ENCODE measurements around the gene MFSD1.
A peak's percentile ranks its signal among the peaks of the same experiment; 100 is the strongest.

MFSD1 gene, protein sequence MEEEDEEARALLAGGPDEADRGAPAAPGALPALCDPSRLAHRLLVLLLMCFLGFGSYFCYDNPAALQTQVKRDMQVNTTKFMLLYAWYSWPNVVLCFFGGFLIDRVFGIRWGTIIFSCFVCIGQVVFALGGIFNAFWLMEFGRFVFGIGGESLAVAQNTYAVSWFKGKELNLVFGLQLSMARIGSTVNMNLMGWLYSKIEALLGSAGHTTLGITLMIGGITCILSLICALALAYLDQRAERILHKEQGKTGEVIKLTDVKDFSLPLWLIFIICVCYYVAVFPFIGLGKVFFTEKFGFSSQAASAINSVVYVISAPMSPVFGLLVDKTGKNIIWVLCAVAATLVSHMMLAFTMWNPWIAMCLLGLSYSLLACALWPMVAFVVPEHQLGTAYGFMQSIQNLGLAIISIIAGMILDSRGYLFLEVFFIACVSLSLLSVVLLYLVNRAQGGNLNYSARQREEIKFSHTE

DNA sequence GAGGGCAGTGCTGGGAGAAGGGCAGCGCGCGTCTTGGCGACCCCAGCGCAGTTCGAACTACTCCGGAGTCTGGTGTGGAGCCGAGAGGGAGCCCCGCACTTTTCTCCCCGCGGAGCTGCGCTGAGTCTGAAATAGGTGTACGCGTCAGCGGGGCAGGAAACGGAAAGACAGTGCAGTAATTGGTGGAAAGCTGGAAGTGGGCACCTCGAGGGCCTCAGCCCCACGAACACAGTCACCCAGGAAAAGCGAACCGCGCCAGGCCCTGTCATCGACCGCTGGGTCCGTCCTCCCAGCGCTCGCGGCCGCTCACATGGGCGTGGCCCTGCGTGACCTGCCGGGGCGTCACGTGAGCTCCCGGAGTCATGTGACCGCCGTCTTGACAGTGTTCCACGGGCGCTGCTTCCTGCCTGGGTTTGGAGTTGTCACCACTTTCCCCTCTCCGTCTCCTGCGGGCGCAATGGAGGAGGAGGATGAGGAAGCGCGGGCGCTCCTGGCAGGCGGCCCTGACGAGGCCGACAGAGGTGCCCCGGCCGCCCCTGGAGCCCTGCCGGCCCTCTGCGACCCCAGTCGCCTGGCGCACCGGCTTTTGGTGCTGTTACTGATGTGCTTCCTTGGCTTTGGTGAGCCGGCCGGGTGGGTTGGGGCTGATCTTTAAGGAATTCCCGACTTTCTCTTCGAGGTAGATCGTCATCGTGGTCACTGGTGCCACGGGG, at the start of gene MFSD1:
Gene MFSD1 (plus strand): TSS at position 359 of the 713 bp plus-strand sequence. CDS start 99 bp downstream, at position 458.
- peak; percentile 88 for DNase-seq (ENCODE audit: low spot score)

DNA sequence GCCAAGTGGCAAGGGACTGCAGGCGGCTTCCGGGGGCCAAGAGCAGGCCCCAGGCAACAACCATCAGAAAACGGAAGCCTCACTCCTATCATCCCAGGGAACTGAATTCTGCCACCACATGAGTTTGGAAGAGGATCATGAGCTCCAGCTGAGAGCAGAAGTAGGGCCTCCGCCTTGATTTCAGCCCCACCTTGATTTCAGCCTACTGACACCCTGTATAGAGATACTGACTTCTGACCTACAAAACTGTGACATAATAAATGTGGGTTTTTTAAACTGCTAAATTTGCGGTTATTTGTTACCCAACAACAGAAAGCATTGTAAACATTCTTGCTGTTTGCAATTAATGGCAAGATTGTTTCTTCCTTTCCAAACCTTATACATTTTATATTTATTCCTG, 48.0 kb upstream of the MFSD1 start:
- DNase-seq (ENCODE audit: low spot score) = no peak

DNA sequence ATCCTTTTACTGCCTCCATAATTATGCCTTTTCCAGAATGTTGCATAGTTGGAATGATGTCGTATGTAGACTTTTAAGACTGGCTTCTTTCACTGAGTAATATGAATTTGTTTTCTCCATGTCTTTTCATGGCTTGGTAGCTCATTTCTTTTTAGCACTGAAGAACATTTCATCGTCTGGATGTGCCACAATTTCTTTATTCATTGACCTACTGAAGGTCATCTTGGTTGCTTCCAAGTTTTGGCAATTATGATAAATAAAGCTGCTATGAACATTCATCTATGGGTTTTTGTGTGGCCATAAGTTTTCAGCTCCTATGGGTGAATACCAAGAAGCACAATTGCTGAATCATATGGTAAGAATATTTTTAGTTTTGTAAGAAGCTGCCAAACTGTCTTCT, 46.4 kb upstream of the MFSD1 start:
- DNase-seq (ENCODE audit: low spot score) = no peak

DNA sequence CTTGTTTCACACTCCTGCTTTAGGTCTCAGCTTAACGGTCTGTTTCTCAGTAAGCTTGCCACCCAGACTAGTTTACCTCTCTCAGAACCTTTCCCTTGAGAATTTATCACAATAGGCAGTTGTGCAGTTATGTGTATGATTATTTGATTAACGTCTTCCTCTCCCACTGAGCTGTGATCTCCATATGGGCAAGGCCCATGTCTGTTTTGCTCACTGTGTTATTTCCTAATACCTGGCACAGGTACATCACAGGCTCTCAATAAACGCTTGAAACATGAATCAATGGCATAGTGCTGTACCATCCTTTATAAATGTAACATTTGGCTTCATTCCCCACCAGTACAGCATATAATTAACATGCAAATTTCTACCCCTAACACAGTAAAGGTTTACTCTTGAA, 40.5 kb upstream of the MFSD1 start:
- DNase-seq (ENCODE audit: low spot score) = no peak

DNA sequence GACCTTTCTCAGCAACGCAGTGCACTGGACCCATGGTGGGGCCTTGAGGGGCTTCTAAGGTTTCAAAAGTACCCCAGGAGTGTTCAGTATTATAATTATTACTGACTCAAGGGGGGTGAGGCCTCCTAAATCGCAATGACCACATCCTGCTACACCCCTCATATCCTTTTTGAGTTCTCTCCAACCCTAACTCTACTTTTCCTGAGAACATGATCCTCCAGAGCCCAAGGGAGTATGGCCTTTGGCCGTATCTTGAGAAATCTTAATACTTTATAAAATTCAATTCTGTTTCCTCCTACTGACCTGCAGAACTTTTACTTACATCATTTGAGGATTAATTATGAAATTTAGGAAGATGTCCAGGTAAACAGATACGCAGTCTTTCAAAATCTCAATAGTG, 39.2 kb upstream of the MFSD1 start:
- no peak for DNase-seq (ENCODE audit: low spot score)

DNA sequence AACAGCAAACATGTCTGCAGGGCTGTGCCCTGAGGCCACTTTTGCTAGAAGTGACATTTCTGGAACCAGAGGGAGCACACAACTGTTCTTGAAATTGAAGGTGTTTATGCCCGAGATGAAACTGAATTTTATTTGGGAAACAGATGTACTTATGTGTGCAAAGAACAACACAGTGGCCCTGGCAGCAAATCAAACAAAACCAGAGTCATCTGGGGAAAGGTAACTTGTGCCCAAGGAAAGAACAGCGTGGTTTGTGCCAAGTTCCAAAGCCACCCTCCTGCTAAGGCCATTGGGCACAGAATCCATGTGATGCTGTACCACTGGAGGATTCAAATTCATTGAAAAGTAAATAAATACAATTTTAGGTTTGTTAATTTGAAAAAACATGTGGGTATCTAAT, 38.4 kb upstream of the MFSD1 start:
- no peak for DNase-seq (ENCODE audit: low spot score)

DNA sequence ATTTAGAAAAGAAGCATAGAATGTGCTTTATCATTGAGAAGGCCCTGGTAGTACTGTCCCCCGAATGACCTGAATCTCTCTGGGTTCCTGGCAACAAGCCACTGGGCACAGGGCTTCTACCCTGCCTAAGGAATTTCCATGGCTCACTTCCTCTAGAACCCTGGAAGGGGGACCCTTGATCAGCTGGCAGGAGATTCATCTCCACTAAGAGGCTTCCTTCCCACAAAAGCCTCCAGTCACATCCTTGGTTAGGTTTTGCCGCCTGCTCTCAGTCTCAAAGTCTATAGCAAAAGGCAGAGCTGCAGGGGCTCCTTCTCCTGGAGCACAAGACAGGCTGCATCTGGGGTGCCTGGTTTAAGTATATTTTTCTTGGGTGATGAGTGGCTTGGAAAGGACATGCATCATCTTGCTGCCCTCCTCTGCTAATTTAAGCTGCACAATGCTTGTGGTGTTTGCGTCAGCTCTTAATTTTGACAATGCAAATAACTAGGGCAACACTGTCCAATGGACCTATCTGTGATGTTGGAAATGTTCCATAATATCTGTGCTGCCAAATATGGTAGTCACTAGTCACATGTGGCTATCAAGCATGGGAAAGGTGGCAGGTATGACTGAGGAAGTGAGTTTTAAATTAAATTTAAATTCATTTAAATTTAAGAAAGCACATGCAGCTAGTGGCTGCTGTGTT, 36.2 kb upstream of the MFSD1 start:
- no peak for DNase-seq (ENCODE audit: low spot score)

DNA sequence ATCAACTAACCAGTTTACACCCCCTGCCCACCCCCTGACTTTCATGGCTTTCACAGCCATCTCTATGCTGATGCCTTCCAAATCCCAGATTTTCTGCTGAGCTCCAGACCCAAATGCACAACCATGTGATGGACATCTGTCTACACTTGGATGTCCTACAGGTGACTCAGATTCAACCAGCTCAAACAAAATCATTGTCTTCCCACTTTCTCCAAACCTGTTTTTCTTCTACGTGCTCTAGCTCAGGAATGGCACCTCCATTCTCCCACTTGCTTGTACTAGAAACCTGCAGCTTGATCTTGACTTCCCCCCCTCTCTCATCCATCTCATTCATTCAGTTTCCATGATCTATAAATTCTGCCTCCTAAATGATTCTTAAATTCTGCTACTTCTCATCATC, 35.5 kb upstream of the MFSD1 start:
- no peak for DNase-seq (ENCODE audit: low spot score)

DNA sequence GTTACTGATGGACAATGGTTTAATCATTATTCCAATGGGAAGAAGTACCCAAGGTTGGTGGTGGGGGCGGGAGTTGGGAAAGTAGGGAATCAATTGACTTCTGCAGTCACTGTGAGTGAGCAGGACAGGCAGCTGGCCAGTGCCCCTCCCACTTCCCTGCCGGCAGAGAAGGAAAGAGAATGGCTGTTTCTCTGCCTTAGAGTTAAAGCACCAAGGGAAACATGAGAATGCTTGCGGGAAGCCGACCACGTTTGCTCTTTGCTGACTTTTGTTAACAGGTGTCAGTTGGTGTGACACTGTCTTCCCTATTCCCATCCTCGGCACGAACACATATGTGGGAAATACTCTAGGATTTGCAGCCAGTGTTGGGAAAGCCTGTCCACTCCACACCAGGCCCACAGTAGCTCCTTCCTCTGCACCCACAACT, 33.5 kb upstream of the MFSD1 start:
- DNase-seq (ENCODE audit: low spot score) = no peak

DNA sequence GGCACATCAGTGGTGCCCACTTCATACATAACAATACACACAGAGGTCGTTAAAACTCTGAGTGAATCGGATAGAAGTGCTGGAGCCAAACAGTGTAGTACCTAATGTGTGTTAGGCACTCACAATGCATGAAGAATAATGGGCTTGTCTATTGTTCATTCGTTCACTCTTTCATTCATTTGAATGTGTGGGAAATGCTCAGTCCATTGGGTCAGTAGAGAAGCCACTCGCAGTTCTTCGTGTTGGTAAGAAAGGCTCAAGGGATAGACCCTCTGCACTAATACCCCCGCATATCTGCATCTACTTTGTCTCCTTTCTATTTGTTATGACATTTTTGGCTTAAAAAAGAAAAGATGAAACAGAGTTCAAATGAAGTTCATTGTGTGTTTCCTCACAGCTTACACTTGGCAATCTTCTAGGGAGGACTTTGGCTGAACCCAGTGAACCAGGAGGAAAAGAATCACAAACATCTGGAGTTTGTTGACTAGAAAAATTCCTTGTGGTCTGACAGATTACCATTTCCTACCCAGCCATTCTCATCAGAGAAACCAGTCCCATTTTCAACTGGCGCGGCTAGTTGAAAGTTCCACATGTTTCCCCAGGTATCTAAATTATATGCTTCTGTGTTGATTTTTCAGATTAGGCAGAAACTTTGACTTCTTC, 32.8 kb upstream of the MFSD1 start:
- no peak for DNase-seq (ENCODE audit: low spot score)

DNA sequence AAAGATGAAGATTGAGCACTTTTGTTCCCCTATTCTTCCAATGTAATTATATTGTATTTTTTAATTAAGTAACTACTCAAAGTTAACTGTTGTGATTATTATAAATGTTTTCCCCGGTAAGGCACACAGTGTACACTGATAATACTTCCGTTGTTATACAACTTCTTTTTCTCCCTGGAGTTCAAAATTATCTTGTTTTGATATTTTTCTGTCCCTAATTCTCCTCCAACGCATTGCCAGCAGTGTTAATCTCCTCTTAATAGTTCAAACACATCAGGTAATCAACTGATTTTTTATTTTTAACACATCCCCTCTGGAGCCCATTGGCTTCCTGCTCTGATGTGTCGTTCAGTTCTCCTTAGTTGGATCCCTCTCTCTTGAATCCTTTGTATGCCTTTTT, 32.3 kb upstream of the MFSD1 start:
- DNase-seq (ENCODE audit: low spot score) = no peak

DNA sequence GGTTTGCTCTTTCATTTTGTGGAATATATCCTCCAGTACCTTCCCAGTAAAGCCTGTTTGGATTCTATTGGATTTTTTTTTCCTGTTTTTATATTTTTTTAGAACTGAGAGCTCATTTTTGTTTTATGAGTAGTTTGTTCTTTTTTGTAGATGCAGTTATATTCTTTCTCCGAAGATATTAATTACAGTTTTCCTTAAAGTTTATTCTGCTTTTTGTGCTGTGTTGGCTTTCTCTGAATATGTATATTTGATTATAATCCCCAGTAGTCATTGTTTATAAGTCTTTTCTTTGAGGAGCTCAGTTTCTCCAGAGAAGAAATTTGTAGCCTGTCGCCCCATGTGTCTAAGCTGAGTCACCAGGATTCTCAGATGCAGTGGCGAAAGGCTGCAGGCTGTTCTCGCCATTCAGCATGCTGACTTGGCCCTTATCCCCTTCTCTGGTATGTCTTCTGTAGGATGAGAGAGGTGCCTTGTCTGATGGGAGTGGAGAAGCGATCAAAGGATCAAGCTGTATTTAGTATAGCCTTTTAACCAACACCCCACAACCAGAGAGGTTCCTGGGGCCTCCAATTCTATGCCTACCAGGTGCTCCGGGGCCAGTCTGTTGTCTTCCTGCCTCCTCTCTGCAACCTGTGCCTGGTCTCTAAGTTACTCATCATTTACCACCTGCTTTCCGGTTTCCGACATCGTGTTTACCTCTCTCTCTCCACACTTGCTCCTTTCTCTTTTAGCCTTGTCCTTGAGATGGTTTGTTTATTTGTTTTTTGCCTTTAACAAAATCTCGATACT, 31.7 kb upstream of the MFSD1 start:
- DNase-seq (ENCODE audit: low spot score) = no peak

DNA sequence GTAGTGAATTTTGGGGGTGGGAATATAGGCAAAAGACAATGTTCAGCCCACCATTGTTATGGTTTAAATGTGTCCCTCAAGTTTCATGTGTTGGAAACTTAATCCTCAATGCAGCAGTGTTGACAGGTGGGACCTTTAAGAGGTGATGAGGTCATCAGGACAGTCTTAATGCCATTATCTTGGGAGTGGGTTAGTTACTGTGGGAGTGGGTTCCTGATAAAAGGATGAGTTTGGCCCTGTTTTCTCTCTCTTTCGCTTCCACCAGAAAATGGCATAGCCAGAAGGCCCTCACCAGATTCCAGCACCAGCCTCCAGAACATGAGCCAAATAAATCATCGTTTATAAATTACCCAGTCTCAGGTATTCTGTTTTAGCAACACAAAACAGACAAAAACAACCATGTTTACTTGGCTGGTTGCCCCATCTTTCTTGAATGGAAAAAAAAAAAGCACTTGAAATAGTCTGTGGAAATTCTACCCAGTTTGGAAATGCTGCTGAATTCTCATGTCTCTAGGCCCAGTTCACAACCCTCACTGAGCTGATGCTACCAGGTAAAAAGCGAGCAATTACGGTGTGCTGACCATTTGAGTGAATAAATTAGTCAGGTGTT, 31.0 kb upstream of the MFSD1 start:
- DNase-seq (ENCODE audit: low spot score) = no peak

DNA sequence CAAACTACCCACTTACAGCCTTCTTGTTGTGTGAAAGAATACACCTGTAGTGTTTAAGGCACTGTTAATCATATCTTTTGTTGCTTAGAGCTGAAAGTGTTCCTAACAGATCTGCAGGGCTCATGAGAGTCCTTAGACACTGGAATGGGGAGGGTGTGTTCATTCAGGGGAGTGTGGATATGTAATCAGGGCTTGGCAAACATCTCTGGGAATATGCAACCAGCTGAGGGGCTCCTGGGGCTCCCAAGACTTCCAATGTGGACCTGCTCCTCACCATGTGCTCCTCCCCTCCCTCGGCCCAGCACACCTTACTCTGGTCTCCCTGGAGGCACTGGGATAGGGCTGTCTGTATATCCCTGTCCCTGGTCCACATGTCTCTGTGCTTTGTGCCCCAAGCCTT, 30.3 kb upstream of the MFSD1 start:
- no peak for DNase-seq (ENCODE audit: low spot score)

DNA sequence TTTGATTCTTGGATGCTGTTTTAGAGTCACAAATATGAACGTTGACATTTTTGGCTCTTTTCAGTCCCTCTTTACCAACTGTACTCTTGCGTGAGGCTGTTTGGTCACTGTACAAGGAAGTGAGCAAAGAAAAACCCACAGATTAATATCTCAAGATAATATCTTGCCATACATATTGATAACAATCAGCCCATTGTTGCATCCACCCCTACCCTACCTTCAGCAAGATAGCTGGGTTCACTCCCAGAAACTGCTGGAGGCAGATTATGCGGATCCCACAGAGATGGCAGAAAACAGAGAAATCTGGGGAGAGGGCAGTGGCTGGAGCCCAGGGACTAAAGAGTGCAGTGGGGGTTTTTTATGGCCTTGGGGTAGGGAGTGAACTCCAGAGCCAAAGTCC, 29.9 kb upstream of the MFSD1 start:
- DNase-seq (ENCODE audit: low spot score) = no peak

DNA sequence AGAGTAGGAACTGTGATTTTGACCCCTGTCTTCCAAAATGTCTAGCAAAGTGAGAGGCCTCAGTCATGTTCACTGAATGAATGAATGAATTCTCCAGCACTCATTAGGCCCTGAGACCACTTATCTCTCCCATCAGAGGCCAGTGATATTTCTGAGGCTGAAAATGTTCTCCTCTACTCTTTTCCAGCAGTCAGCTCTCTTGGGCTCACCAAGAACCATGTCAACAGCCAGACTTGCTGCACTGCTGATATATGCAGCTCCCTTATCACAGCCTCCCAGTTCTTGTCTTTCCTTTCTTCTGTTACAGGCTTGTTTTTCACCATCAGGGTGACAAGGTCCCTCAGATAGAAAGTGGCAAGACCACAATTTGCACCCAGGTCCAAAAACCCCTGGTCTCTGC, 28.7 kb upstream of the MFSD1 start:
- no peak for DNase-seq (ENCODE audit: low spot score)

DNA sequence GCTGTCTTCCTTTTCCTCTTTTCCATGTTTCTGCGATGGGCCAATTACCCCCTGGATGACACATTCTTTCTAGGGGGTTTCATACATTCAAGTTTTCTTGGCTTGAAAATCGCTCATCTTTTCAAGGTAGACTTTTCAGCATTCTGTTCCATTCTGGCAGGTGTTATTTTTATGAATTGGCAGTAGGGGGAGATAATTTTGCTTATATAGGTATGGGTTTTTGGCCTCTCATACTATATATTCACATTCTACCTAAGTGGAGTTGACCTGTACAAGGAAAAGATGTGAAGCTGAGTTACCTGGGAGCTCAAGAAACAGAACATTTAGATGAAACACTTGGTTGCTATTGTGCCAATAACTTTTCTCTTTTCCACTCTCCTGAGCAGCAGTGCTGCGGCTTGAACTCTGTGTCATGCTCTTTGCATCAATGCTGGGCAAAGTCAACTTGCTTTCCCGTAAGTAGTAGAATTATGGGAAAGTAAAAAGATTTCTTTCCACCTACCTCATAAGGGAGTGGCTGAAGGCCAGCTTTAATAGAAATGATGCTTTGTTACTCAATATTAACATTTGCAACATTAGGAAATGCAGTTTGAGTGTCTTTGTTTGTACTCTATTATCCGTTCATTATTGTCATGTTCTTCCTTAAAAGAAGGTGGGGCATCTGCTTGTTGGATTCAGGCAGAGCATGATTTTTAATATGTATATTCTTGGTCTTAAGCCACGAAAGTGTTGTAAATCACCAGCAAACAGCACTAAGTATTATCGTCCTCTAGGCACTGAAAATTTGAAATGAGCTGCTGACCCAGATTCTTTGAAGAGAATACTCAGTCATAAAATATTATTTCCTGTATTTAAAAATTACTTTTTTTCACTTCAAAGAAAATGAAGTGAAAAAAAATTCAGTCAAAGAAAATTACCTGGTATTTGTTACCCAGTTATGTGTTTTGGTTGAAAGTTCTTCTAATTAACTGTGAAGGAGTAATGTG, 27.7 kb upstream of the MFSD1 start:
- DNase-seq (ENCODE audit: low spot score) = no peak

DNA sequence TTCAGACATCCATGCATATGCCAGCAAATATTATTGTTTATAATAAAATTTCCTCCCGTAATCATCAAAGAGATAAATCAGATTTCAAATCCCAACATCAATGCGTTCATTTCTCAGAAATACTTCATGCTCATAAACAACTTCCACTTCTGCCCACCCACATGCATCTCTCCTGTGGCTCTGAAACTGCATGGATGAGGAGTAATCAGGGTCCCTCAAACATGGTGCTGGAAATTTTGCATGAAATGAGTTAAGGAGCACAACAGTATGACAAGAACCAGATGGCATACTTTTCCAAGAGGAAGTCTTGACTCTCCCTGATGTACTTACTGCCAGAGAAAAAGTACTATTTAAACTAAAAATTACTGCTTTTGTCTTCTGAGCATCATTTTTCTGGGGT, 26.9 kb upstream of the MFSD1 start:
- no peak for DNase-seq (ENCODE audit: low spot score)

DNA sequence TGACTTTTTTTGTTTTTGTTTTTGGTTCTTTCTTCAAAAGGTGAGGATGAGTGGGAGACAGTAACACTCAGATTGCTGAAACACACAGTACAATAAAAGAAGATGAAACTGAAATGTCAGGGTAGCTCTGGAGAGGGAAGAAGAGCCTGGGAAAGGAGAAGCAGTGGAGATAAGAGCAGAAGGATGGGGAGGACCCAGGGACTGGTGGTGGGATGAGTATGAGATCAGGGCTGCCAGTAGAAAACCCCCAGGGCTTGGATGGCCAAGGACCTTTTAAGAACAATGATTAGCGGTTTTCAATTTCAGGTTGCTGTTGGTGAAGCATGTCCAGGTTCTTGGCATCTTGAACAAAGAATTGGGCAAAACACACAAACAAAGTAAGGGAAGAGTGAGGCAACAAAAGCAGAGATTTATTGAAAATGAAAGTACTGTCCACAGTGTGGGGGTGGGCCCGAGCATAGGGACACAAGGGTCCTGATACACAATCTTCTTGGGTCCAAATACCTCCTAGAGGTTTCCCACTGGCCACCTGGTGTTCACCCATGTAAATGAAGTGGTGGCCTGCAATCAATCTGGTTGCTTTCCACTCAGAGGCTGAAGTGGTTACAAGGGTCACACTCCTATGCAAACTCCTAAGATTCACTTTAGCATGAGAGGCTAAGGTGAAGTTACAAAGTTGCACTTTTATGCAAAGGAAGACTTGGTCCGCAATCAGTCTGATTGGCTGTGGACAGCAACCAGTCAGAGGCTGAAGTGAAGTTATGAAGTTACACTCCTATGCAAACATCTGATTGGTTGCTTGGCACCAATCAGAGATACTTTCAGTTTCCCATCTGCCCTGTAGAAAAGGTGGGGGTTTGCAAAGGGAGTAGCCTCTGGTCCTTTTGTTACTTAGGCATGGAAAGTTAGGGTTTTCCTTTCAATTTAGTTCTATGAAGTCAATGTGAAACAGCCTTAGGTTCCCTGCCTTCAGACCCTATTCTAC, 26.1 kb upstream of the MFSD1 start:
- DNase-seq (ENCODE audit: low spot score) = peak; percentile 9
